Loucy (cell line): ENCODE results near the gene DIO3.

Experiments used
- EZH2phosphoT487 ChIP-seq: fragments of 200-600 bp; IDR thresholded peaks from 2 replicates; pipeline ENCODE4 v1.6.1; 2018; ENCODE audit warnings: antibody characterized with exemption, mild to moderate bottlenecking, moderate library complexity, borderline replicate concordance
- TF ChIP-seq, protein P1 (sequence below): fragments of 200-600 bp; sonication (generic); conservative IDR thresholded peaks from 2 replicates; pipeline ENCODE4 v1.5.1; 2014; ENCODE audit warnings: mild to moderate bottlenecking, antibody characterized with exemption, low read length

DNA sequence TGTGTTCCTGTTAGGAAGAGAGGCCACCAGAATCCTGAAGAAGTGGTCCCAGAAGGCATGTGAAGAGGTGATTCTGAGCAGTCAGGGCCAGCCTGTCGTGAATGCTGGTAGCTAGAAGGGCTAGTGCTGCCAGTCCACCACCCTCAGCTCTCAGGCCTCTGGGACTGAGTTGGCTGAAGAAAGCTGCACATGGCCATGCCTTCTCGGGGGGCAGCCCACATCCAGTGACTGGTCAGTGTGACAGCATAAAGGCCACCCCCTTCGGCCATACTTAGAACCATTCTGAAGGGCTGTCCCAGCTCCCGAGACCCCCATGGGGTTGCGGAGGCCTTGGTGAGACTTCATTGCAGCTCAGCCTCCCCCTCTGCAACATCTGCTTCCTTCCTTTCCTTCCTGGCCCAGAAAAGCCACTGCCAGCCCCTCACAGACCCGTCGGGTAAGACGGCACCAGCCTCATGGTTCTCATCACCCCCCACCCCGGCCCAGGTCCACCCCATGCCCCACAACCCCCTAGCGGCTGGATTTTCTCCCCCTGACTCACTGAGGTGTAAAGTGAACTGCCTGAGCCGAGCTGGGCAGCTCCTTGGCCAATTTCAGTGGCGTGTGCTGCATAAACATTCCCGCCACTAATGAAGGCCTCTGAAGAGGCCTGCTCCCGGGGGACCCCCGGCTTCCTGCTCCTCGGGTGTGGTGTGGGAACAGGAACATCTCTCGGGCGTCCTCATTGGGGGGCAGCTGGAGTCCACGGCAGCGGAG is 49.5 kb upstream of the DIO3 start:
- TF ChIP-seq, protein P1, sequence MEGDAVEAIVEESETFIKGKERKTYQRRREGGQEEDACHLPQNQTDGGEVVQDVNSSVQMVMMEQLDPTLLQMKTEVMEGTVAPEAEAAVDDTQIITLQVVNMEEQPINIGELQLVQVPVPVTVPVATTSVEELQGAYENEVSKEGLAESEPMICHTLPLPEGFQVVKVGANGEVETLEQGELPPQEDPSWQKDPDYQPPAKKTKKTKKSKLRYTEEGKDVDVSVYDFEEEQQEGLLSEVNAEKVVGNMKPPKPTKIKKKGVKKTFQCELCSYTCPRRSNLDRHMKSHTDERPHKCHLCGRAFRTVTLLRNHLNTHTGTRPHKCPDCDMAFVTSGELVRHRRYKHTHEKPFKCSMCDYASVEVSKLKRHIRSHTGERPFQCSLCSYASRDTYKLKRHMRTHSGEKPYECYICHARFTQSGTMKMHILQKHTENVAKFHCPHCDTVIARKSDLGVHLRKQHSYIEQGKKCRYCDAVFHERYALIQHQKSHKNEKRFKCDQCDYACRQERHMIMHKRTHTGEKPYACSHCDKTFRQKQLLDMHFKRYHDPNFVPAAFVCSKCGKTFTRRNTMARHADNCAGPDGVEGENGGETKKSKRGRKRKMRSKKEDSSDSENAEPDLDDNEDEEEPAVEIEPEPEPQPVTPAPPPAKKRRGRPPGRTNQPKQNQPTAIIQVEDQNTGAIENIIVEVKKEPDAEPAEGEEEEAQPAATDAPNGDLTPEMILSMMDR: no peak
- TF ChIP-seq EZH2phosphoT487: no peak
